PC-9 (cell line): ENCODE data around the gene SLC26A2.

Source experiments
- EZH2 ChIP-seq: fragments of 200-600 bp; sonication (generic); IDR thresholded peaks from 2 replicates; pipeline ENCODE4 v1.8.0; 2017; ENCODE audit warnings: antibody characterized with exemption, low read depth
- TF ChIP-seq, protein P1 (sequence below): fragments of 200-600 bp; sonication (generic); conservative IDR thresholded peaks from 2 replicates; pipeline ENCODE4 v1.6.1; 2017; ENCODE audit warnings: mixed run types, antibody characterized with exemption, mild to moderate bottlenecking, moderate library complexity

GRCh38 chr5:150026682-150027172, 66.2 kb downstream of the SLC26A2 start:
- TF ChIP-seq, protein P1, sequence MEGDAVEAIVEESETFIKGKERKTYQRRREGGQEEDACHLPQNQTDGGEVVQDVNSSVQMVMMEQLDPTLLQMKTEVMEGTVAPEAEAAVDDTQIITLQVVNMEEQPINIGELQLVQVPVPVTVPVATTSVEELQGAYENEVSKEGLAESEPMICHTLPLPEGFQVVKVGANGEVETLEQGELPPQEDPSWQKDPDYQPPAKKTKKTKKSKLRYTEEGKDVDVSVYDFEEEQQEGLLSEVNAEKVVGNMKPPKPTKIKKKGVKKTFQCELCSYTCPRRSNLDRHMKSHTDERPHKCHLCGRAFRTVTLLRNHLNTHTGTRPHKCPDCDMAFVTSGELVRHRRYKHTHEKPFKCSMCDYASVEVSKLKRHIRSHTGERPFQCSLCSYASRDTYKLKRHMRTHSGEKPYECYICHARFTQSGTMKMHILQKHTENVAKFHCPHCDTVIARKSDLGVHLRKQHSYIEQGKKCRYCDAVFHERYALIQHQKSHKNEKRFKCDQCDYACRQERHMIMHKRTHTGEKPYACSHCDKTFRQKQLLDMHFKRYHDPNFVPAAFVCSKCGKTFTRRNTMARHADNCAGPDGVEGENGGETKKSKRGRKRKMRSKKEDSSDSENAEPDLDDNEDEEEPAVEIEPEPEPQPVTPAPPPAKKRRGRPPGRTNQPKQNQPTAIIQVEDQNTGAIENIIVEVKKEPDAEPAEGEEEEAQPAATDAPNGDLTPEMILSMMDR = no peak
- TF ChIP-seq EZH2 = no peak
